HG03159 (cell line): ENCODE measurements around the gene KEL.

Experiments used
- ATAC-seq: cut with Tn5 transposase; IDR thresholded peaks from one replicate; pipeline ENCODE4 v1.9.1; 2021; ENCODE audit warnings: mild to moderate bottlenecking, moderate library complexity; ENCODE audit not compliant: unreplicated experiment

Gene KEL

DNA sequence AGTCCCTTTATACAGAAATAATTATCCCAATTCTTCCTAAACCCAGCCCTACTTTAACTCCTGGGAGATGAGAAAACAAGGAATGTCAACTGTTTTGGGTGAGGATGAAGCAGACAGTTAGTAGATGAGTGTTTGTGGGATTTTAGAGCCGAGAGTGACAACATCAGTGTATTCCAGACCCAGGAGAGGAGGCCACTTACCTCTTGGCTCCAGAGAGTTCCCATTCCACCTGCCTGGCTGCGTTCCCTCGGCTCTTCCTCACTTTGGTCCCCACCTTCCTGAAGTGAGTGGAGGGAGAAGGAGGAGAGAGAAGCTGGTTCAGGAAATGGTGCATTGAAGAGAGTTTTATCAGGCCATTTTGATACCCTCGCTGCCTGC lies 579 bp downstream of the KEL start:
- ATAC-seq: no peak

DNA sequence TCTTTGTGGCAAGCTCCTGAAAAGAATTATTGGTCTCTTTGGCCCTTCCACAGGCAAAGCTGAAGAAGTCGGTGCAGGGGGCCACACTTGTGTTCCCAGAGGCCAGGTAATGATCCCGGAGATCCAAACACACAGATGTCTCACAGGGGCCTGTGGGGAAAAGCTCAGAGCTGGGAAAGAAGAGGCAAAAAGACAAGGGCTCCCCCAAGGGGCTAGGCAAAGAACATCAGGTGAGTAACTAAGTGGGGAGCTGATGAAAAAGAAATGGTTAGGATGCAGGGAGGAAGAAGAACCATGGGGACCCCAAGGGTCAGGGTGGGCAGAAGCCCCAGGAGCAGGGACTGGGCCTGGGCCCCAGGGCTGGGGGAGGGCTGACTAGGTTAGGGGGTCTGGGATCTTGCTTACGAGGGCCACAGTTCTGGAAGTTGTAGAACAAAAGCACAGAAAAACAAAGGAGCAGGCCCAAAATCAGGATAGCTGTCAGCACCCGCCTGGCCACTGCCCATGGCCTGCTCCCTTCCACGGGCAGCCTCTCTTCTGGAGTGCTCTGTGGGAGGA lies 1.1 kb downstream of the KEL start:
- ATAC-seq: no peak

DNA sequence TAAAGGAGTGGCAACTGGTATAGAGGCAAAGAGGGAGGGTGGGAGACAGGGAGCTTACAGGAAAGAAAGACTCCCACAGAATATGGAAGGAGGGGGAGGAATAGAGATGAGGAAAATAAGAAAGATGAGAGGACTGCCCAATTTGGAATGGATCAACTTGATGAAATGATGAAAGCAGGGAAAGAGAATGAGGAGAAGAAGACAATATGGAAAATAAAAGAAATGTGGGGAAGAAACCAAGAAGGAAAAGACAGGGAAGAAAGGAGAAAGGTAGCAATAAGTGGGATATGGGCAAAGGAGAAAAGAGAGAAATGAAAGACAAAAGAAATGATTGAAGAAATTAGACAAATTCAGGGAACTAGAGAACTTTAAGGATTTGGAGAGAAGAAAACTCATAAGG lies 3.0 kb downstream of the KEL start:
- no peak for ATAC-seq

GRCh38 chr7:142957723-142958122 lies 4.4 kb downstream of the KEL start:
- no peak for ATAC-seq

DNA sequence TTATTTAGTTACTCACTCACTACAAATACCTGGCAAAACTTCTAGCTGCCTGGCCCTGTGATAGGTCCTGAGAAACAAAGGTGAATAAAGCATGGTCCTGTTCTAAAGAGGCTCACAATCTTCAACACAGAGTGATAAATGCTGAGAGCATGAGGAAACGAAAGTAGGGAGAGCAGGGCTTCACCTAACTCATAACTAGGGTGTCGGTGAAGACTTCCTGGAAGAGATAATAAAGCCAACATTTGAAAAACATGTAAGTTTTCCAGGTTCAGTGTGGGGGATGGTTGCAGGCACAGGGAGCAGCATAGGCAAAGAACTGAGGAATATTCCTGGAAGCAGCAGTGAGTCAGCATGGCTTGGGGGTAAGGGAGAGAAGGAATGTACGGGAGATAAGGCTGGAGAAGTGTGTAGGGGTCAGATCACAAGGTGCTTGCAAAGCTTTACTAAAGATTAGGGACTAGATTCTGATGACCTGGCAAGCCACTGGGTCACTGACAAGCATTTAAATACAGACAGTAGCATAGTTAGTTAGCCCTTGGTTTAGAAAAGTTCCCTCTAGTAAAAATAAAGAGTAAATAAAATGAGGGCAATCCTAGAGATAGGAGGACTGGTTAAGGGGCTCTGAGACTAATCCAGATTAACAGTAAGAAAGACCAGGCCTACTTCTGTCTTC lies 5.1 kb downstream of the KEL start:
- ATAC-seq: no peak

GRCh38 chr7:142954680-142955268 lies 7.4 kb downstream of the KEL start:
- peak; percentile 86 for ATAC-seq

- ATAC-seq: no peak
These were observed 11.9 kb downstream of the KEL start for GRCh38 chr7:142950235-142950634.

- ATAC-seq: no peak
These were observed 13.6 kb downstream of the KEL start for GRCh38 chr7:142948603-142949002.

DNA sequence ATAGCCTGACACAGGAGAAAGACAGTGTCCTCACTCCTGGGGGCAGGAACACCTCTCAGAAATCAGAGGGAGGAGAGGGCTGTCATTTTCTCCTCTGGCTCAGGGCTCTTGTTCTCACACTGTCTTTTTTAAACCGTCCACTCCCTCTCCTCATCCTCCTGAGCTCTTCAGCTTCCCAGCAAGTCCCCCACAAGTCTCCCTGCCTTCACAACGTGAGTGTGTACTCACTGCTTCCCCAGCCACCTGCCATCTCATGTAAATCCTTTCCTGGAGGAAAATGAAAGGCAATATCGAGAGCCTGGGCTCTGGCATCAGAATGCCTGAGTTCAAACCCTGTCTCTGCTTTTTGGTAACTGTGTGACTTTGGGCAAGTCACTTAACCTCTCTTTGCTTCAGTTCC lies 17.2 kb downstream of the KEL start:
- no peak for ATAC-seq

DNA sequence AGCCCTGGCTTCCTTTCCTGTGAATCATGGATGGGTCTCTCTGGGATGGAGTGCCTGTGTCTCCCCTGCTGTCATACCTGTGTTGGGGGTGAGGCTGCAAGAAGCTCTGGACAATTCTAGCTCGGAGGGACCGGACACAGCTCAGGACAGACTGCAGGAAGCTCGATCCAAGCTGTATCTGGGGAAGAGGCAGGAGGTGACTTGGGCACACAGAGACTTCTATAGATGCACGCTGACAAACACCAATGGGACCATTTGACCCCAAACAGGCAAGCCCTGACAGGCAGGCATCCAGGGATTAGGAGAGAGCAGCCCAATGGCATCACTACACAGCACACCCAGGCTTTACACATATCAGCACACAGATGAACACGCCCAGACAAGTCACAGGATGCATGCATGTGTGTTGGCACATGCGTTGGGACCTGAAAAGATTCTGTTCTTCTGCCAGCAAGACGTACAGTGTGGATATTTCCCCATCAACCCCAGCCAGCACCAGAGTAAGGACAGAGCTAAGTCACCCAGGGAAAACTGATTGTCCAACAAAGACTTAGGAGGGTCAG lies 18.4 kb downstream of the KEL start:
- no peak for ATAC-seq

DNA sequence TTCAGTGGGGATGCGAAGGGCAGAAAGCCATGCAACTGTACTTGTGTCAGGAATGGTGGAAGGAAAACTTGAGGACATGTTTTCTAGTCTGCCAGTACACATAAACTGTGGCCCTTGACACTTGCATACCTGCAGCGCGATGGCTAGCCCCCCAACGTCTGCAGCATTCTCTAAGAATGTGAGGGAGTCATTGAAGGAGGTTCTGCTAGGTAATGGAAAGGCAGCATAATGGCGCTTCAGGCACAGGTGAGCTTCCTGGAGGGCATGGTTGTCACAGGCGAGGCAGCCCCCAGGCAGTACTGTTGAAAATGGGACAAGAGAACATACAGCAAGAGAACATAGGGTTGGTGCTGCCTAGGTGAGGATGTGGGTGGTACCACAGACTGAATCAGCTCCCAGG lies 19.4 kb downstream of the KEL start:
- ATAC-seq: no peak

GRCh38 chr7:142941541-142941940 lies 20.6 kb downstream of the KEL start:
- ATAC-seq: no peak

- no peak for ATAC-seq
These were observed 21.1 kb downstream of the KEL start for GRCh38 chr7:142940966-142941535.

DNA sequence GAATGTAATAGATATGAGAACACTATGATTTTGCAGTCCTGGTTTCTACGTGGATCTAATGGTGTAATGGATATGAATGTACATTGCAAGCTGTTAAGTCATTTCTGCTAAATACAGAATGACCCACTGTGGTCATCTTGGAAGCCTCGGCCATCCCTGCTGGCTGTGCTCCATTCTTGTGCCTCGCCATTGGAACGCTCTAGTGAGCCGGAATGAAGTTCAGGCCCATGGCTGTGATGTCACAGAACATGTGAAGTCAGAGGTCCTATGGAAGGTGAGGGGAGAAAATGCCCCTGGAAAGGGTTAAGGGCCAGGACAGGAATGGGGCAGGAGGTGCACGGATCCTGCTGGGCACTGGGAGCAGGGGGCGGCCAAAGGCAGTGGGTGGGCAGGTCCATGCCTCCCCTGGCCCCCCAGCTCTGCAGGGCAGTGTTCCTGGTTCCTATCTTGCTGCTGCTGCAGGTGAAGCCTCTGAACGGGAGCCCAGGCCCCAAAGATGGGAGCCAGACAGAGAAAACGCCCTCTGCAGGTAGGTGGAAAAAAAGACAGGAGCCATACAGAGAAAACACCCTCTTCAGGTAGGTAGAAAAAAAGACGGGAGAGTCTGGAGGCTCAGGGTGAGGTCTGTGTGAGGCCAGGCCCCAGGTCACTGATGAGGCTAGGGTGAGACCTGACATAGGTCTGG lies 22.8 kb downstream of the KEL start, which contains the start of gene LLCFC1:
TSS of gene LLCFC1 (plus strand) at position 259 of the 685 bp plus-strand sequence. CDS start at position 397, 138 bp downstream.
- no peak for ATAC-seq

GRCh38 chr7:142938611-142939010 lies 23.6 kb downstream of the KEL start:
- no peak for ATAC-seq

- no peak for ATAC-seq
These were observed 26.1 kb downstream of the KEL start for GRCh38 chr7:142935941-142936565.

DNA sequence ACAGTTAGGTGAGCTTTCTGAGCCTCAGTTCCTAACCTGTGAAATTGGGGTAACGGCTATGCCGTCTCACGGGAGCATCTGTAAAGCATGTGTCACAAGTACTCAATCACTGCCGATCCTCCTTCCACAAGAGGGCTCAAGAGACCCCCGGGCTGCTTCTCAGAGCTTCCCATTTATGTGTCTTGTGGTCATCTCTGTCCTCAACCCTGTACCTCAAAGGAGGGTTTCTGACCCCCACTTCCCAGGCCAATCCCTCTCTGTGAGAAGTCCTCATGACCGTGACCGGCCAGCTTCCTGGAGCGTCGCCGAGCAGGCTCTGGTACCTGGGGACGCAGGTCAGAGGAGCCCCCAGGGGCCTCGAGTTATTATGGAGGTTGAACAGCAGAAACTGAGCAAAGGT lies 28.1 kb downstream of the KEL start:
- ATAC-seq: no peak

DNA sequence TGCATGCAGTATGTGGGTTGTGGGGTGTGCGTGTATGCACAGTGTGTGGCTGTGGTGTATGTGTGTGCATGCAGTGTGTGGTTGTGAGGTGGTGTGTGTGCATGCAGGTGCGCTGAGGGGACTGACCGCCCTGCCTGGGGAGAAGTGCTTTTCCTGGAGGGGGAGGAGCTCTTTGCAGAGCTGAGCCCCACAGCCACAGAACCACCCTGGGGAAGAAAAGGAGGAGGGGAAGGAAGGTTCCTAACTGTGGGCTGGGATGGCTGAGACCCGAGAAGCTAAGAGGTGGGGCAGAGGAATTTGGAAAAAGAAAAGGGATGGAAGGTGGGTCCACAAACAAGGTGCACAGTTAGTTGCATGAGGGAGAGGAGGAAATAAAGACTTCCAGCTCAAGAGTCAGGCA lies 28.5 kb downstream of the KEL start, which contains the start of gene TRPV5:
TSS of gene TRPV5 (minus strand) at position 123 of the 400 bp plus-strand sequence. CDS start 287 bp downstream, outside the sequence.
- no peak for ATAC-seq

- no peak for ATAC-seq
These were observed 29.1 kb downstream of the KEL start for GRCh38 chr7:142933092-142933475.

DNA sequence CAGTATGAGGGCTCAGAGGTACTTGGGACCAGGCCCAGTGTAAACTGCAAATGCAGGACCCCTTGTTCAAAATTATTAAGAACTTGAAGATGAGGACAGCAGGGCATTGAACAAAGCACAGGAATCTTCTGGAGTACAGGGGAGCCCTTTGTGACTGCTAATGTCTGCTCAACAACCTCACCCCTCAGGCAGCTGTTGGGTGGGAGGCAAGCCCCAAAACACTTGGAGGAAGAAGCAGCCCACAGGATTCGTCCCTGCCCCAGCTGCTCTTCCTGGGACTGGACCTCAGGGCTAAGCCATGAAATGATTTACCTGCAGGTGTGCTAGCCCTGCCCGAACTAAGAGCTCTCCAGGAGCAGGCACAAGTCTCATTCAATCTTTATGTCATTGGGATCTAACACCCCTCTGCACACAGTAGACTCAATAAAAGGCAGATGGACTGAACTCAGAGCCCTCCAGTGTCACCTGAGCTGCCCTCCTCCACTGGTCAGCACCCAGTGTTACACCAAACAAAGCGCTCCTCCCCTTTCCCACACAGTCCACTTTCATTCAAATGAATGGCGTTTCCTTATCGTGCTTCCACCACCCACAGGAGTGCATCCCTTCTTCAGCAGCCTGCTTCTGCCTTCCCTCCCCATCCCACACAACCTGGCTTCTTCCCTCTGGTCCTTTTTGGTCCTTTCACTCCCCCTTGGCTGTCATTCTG lies 29.6 kb downstream of the KEL start:
- ATAC-seq: no peak
